H1 (cell line): Measurements from ENCODE around the gene PAFAH1B1. TPM values are rescaled to one million over a fixed set of nuclear protein-coding genes. Genes with fewer than 3 reads are reported as not detected.
A peak's percentile ranks its signal among the peaks of the same experiment; 100 is the strongest.

Experiments used
- JUN ChIP-seq: IDR thresholded peaks from 2 replicates; pipeline ENCODE4 v1.6.1; 2011; ENCODE audit warnings: low read depth, mild to moderate bottlenecking, improper control_type of control experiment, low read length
- KDM5A ChIP-seq: fragments of 200-600 bp; IDR thresholded peaks from 2 replicates; pipeline ENCODE4 v1.7.1; 2012; ENCODE audit warnings: mild to moderate bottlenecking, low read length, inconsistent platforms, mixed read lengths
- POU5F1 ChIP-seq: IDR thresholded peaks from 2 replicates; pipeline ENCODE4 v1.6.1; 2011; ENCODE audit warnings: low read depth, mild to moderate bottlenecking, low read length, moderate library complexity
- SAP30 ChIP-seq: fragments of 300-600 bp; sonication (generic); IDR thresholded peaks from 2 replicates; pipeline ENCODE4 v1.7.1; 2012; ENCODE audit warnings: low read length, moderate library complexity, mild to moderate bottlenecking, inconsistent platforms; ENCODE audit not compliant: insufficient read depth, insufficient replicate concordance
- SIX5 ChIP-seq: IDR thresholded peaks from 2 replicates; pipeline ENCODE4 v1.6.1; 2011; ENCODE audit warnings: mild to moderate bottlenecking, low read depth, low read length
- SP4 ChIP-seq: IDR thresholded peaks from 2 replicates; pipeline ENCODE4 v1.6.1; 2012; ENCODE audit warnings: low read length, inconsistent platforms
- polyA plus RNA-seq, 7 experiments: library from polyadenylated mRNA; depleted of rRNA in 3 of 7; stranded (reverse) in 5 of 7; unstranded in 2 of 7; fragments of >200 nt in 5 of 7; fragments of 200-250 nt in 2 of 7; gene quantifications; 1 replicate in 5 of 7; 2 replicates in 1 of 7; 4 replicates in 1 of 7; pipeline versions ENCODE4 v1.2.1 to v1.2.3, GENCODE V29; 2011 to 2013; ENCODE audit warnings: missing spikeins in 2 of 7, mixed read lengths in 2 of 7
- total RNA-seq: library from RNA; stranded (reverse); fragmentation: NEBNext Ultra II Directional; extraction: Animal tissue kit (Norgen Biotek cat#: 25700); gene quantifications from 2 replicates; pipeline ENCODE4 v1.2.1, GENCODE V29; 2021
- TF ChIP-seq, protein P1 (sequence below), 3 experiments: IDR thresholded peaks; 1 replicate in 2 of 3; 2 replicates in 1 of 3; pipeline versions ENCODE4 v1.5.1 to v1.6.1; 2011; ENCODE audit warnings: low read length in 3 of 3, mild to moderate bottlenecking in 3 of 3, inconsistent platforms in 2 of 3, low read depth in 1 of 3, moderate library complexity in 1 of 3; ENCODE audit not compliant: insufficient read depth in 1 of 3; ENCODE audit errors: control extremely low read depth in 1 of 3
- TF ChIP-seq, protein P2 (sequence below): IDR thresholded peaks from 2 replicates; pipeline ENCODE4 v1.6.1; 2012; ENCODE audit warnings: inconsistent platforms

PAFAH1B1 gene
- total and polyA plus RNA-seq, 2 of the 8 experiments (the other 6 are each of a cell fraction or from before 2014, with no cell fraction given): 42.0 to 152 TPM

- TF ChIP-seq, protein P1, sequence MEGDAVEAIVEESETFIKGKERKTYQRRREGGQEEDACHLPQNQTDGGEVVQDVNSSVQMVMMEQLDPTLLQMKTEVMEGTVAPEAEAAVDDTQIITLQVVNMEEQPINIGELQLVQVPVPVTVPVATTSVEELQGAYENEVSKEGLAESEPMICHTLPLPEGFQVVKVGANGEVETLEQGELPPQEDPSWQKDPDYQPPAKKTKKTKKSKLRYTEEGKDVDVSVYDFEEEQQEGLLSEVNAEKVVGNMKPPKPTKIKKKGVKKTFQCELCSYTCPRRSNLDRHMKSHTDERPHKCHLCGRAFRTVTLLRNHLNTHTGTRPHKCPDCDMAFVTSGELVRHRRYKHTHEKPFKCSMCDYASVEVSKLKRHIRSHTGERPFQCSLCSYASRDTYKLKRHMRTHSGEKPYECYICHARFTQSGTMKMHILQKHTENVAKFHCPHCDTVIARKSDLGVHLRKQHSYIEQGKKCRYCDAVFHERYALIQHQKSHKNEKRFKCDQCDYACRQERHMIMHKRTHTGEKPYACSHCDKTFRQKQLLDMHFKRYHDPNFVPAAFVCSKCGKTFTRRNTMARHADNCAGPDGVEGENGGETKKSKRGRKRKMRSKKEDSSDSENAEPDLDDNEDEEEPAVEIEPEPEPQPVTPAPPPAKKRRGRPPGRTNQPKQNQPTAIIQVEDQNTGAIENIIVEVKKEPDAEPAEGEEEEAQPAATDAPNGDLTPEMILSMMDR (IDR thresholded peaks at IDR 0.05; ENCODE audit: control extremely low read depth in 1 of 3, insufficient read depth in 1 of 3, low read depth in 1 of 3, low read length in 3 of 3): peak in 1 of 3 experiments; percentile 2; a peak in 1 of 4 replicates
- no peak for TF ChIP-seq JUN
- no peak for TF ChIP-seq SIX5
- no peak for TF ChIP-seq KDM5A
- TF ChIP-seq, protein P2, sequence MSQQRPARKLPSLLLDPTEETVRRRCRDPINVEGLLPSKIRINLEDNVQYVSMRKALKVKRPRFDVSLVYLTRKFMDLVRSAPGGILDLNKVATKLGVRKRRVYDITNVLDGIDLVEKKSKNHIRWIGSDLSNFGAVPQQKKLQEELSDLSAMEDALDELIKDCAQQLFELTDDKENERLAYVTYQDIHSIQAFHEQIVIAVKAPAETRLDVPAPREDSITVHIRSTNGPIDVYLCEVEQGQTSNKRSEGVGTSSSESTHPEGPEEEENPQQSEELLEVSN: peak; percentile 92
- TF ChIP-seq POU5F1: no peak
- no peak for TF ChIP-seq SAP30
- TF ChIP-seq SP4: no peak
Observed at GRCh38 chr17:2710803-2711607, 117.6 kb downstream of the PAFAH1B1 start (continued).
